GM12892 (cell line): ENCODE results near the gene LHFPL2.

ENCODE experiments used
- POLR2A ChIP-seq: IDR thresholded peaks from 2 replicates; pipeline ENCODE4 v1.6.1; 2011; ENCODE audit warnings: low read depth, low read length, control low read depth
- POLR2AphosphoS5 ChIP-seq: IDR thresholded peaks from 2 replicates; pipeline ENCODE4 v1.6.1; 2011; ENCODE audit warnings: low read depth, low read length, control low read depth

DNA sequence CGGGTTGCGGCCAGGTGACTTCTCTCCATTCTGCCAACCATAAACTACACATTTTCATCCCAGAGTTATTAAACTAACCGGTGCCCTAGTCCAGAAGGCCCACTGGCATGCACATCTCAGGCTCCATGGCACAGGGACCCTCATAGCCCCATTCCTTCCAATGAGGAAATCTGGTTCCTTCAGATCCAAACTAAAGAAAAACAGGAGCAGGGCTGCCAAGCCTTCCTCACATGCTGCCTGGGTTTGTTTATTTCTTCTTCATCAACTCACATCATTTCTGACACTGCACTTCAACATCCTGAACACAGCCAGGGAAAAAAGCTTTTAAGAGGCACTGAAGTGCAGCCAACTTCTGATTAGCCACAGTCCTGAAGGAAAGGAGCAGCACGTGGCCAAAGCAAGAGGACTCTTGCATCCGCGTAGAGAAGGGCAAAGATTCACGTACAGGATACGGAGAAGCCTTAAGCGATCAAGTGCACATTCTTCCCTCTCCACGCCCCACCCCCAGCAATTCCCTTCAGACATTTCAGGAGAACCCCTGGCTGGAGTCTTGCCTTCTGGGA is 22.5 kb downstream of the LHFPL2 start:
- no peak for TF ChIP-seq POLR2AphosphoS5
- TF ChIP-seq POLR2A = no peak
